ENCODE data around the gene EHBP1. TPM values are rescaled to one million over a fixed set of nuclear protein-coding genes. Genes with fewer than 3 reads are reported as not detected.

EHBP1 gene
- total RNA-seq (2014; rRNA removed; shearing (Covaris generic)) = 31.0 and 33.4 TPM in 2 replicates

GRCh38 chr2:62705007-62705829 is at the start of gene EHBP1:
EHBP1 (plus strand) TSS chr2:62705713; CDS start chr2:62707192, 1,479 bp downstream.
- DNase-seq (ENCODE audit: low spot score) = peak; percentile 100
- in situ Hi-C loops (cut with HindIII; ENCODE audit: low sequenced_read_pairs) = no loop called here

GRCh38 chr2:62657783-62658182 is 47.7 kb upstream of the EHBP1 start:
- in situ Hi-C loops (cut with HindIII; ENCODE audit: low sequenced_read_pairs) = no loop called here
- no peak for DNase-seq (ENCODE audit: low spot score)

GRCh38 chr2:62658891-62659290 is 46.6 kb upstream of the EHBP1 start:
- DNase-seq (ENCODE audit: low spot score) = no peak
- in situ Hi-C loops (cut with HindIII; ENCODE audit: low sequenced_read_pairs) = no loop called here

GRCh38 chr2:62660087-62660486 is 45.4 kb upstream of the EHBP1 start:
- no peak for DNase-seq (ENCODE audit: low spot score)
- in situ Hi-C loops (cut with HindIII; ENCODE audit: low sequenced_read_pairs) = no loop called here

GRCh38 chr2:62660582-62661262 is 44.8 kb upstream of the EHBP1 start:
- in situ Hi-C loops (cut with HindIII; ENCODE audit: low sequenced_read_pairs) = no loop called here
- no peak for DNase-seq (ENCODE audit: low spot score)

- in situ Hi-C loops (cut with HindIII; ENCODE audit: low sequenced_read_pairs) = no loop called here
Observed at GRCh38 chr2:62661263-62661635, 44.3 kb upstream of the EHBP1 start.

GRCh38 chr2:62662131-62662530 is 43.4 kb upstream of the EHBP1 start:
- DNase-seq (ENCODE audit: low spot score) = no peak
- in situ Hi-C loops (cut with HindIII; ENCODE audit: low sequenced_read_pairs) = no loop called here

More at GRCh38 chr2:62661263-62661635, 44.3 kb upstream of the EHBP1 start:
- DNase-seq (ENCODE audit: low spot score) = no peak

GRCh38 chr2:62662554-62662953 is 43.0 kb upstream of the EHBP1 start:
- peak; percentile 8 for DNase-seq (ENCODE audit: low spot score)
- in situ Hi-C loops (cut with HindIII; ENCODE audit: low sequenced_read_pairs) = no loop called here

GRCh38 chr2:62663411-62663810 is 42.1 kb upstream of the EHBP1 start:
- in situ Hi-C loops (cut with HindIII; ENCODE audit: low sequenced_read_pairs) = no loop called here
- DNase-seq (ENCODE audit: low spot score) = no peak

GRCh38 chr2:62663920-62664795 is 41.4 kb upstream of the EHBP1 start:
- DNase-seq (ENCODE audit: low spot score) = no peak
- in situ Hi-C loops (cut with HindIII; ENCODE audit: low sequenced_read_pairs) = no loop called here

- DNase-seq (ENCODE audit: low spot score) = no peak
- in situ Hi-C loops (cut with HindIII; ENCODE audit: low sequenced_read_pairs) = no loop called here
Observed at GRCh38 chr2:62665446-62665845, 40.1 kb upstream of the EHBP1 start.

GRCh38 chr2:62669180-62669579 is 36.3 kb upstream of the EHBP1 start:
- in situ Hi-C loops (cut with HindIII; ENCODE audit: low sequenced_read_pairs) = no loop called here
- DNase-seq (ENCODE audit: low spot score) = no peak

- in situ Hi-C loops (cut with HindIII; ENCODE audit: low sequenced_read_pairs) = no loop called here
- DNase-seq (ENCODE audit: low spot score) = no peak
Observed at GRCh38 chr2:62672601-62673000, 32.9 kb upstream of the EHBP1 start.

GRCh38 chr2:62675062-62675461 is 30.5 kb upstream of the EHBP1 start:
- in situ Hi-C loops (cut with HindIII; ENCODE audit: low sequenced_read_pairs) = no loop called here
- DNase-seq (ENCODE audit: low spot score) = no peak

GRCh38 chr2:62685256-62685655 is 20.3 kb upstream of the EHBP1 start:
- DNase-seq (ENCODE audit: low spot score) = no peak
- in situ Hi-C loops (cut with HindIII; ENCODE audit: low sequenced_read_pairs) = no loop called here

- in situ Hi-C loops (cut with HindIII; ENCODE audit: low sequenced_read_pairs) = no loop called here
- no peak for DNase-seq (ENCODE audit: low spot score)
Observed at GRCh38 chr2:62686012-62686685, 19.4 kb upstream of the EHBP1 start.

- in situ Hi-C loops (cut with HindIII; ENCODE audit: low sequenced_read_pairs) = no loop called here
- no peak for DNase-seq (ENCODE audit: low spot score)
Observed at GRCh38 chr2:62687636-62688035, 17.9 kb upstream of the EHBP1 start.

- no peak for DNase-seq (ENCODE audit: low spot score)
- in situ Hi-C loops (cut with HindIII; ENCODE audit: low sequenced_read_pairs) = no loop called here
Observed at GRCh38 chr2:62688771-62689170, 16.7 kb upstream of the EHBP1 start.

- in situ Hi-C loops (cut with HindIII; ENCODE audit: low sequenced_read_pairs) = no loop called here
- no peak for DNase-seq (ENCODE audit: low spot score)
Observed at GRCh38 chr2:62691186-62691585, 14.3 kb upstream of the EHBP1 start.
